ENCODE measurements around the gene SND1.

Gene SND1

GRCh38 chr7:128092221-128092620 is 440.2 kb downstream of the SND1 start:
- no peak overlapping the region for H3K27ac Mint-ChIP-seq
- H3K4me3 Mint-ChIP-seq, result no peak overlapping the region
- no peaks in the 10 kb centered on the region for H3K27me3 Mint-ChIP-seq (ENCODE audit: low read depth)
- no peaks in the 10 kb centered on the region for H3K9me3 Mint-ChIP-seq
- peaks cover 38% of the 10 kb centered on the region for H3K36me3 Mint-ChIP-seq (ENCODE audit: low read depth)
- no peaks in the 10 kb centered on the region for H3K4me1 Mint-ChIP-seq (ENCODE audit: low read depth)
- no peak for DNase-seq (ENCODE audit: low spot score)

- no peak overlapping the region for H3K27ac Mint-ChIP-seq
- no peak for DNase-seq (ENCODE audit: low spot score)
- H3K27me3 Mint-ChIP-seq (ENCODE audit: low read depth), result no peaks in the 10 kb centered on the region
These were observed 441.9 kb downstream of the SND1 start for GRCh38 chr7:128093614-128094570.

GRCh38 chr7:128094686-128095085 is 442.7 kb downstream of the SND1 start:
- Mint-ChIP-seq H3K27ac (no peak overlapping the region), H3K9me3 (no peaks in the 10 kb centered on the region), H3K36me3 (ENCODE audit: low read depth) (peaks cover 30% of the 10 kb centered on the region), H3K27me3 (ENCODE audit: low read depth) (no peaks in the 10 kb centered on the region), H3K4me3 (no peak overlapping the region), H3K4me1 (ENCODE audit: low read depth) (peaks cover 1% of the 10 kb centered on the region)
- DNase-seq (ENCODE audit: low spot score), result no peak

More at GRCh38 chr7:128093614-128094570, 441.9 kb downstream of the SND1 start:
- Mint-ChIP-seq H3K4me1 (ENCODE audit: low read depth) (peaks cover 1% of the 10 kb centered on the region), H3K9me3 (no peaks in the 10 kb centered on the region), H3K36me3 (ENCODE audit: low read depth) (peaks cover 34% of the 10 kb centered on the region), H3K4me3 (no peak overlapping the region)

- Mint-ChIP-seq H3K4me3 (no peak overlapping the region), H3K4me1 (ENCODE audit: low read depth) (peaks cover 2% of the 10 kb centered on the region), H3K27ac (no peak overlapping the region), H3K9me3 (no peaks in the 10 kb centered on the region), H3K36me3 (ENCODE audit: low read depth) (peaks cover 22% of the 10 kb centered on the region), H3K27me3 (ENCODE audit: low read depth) (no peaks in the 10 kb centered on the region)
- DNase-seq (ENCODE audit: low spot score), result no peak
These were observed 445.3 kb downstream of the SND1 start for GRCh38 chr7:128097211-128097731.

GRCh38 chr7:128098629-128099028 is 446.6 kb downstream of the SND1 start:
- DNase-seq (ENCODE audit: low spot score), result no peak
- Mint-ChIP-seq H3K4me3 (no peak overlapping the region), H3K27me3 (ENCODE audit: low read depth) (peaks cover 4% of the 10 kb centered on the region), H3K27ac (no peak overlapping the region), H3K9me3 (no peaks in the 10 kb centered on the region), H3K36me3 (ENCODE audit: low read depth) (peaks cover 17% of the 10 kb centered on the region), H3K4me1 (ENCODE audit: low read depth) (peaks cover 5% of the 10 kb centered on the region)

- H3K4me1 Mint-ChIP-seq (ENCODE audit: low read depth), result peaks cover 7% of the 10 kb centered on the region
- H3K4me3 Mint-ChIP-seq, result no peak overlapping the region
- no peak for DNase-seq (ENCODE audit: low spot score)
- no peaks in the 10 kb centered on the region for H3K9me3 Mint-ChIP-seq
- H3K27me3 Mint-ChIP-seq (ENCODE audit: low read depth), result peaks cover 6% of the 10 kb centered on the region
- no peak overlapping the region for H3K27ac Mint-ChIP-seq
- peaks cover 16% of the 10 kb centered on the region for H3K36me3 Mint-ChIP-seq (ENCODE audit: low read depth)
These were observed 447.2 kb downstream of the SND1 start for GRCh38 chr7:128099204-128099671.

GRCh38 chr7:128100225-128100948 is 448.4 kb downstream of the SND1 start:
- H3K4me3 Mint-ChIP-seq, result no peak overlapping the region
- H3K27ac Mint-ChIP-seq, result no peak overlapping the region
- DNase-seq (ENCODE audit: low spot score), result no peak
- H3K9me3 Mint-ChIP-seq, result no peaks in the 10 kb centered on the region
- peaks cover 10% of the 10 kb centered on the region for H3K4me1 Mint-ChIP-seq (ENCODE audit: low read depth)
- peaks cover 10% of the 10 kb centered on the region for H3K27me3 Mint-ChIP-seq (ENCODE audit: low read depth)
- H3K36me3 Mint-ChIP-seq (ENCODE audit: low read depth), result peaks cover 11% of the 10 kb centered on the region

- Mint-ChIP-seq H3K4me3 (no peak overlapping the region), H3K9me3 (no peaks in the 10 kb centered on the region), H3K36me3 (ENCODE audit: low read depth) (peaks cover 8% of the 10 kb centered on the region), H3K4me1 (ENCODE audit: low read depth) (peaks cover 10% of the 10 kb centered on the region), H3K27ac (no peak overlapping the region), H3K27me3 (ENCODE audit: low read depth) (peaks cover 13% of the 10 kb centered on the region)
- no peak for DNase-seq (ENCODE audit: low spot score)
These were observed 449.1 kb downstream of the SND1 start for GRCh38 chr7:128100949-128101713.

GRCh38 chr7:128102490-128103291 is 450.7 kb downstream of the SND1 start:
- peaks cover 16% of the 10 kb centered on the region for H3K4me1 Mint-ChIP-seq (ENCODE audit: low read depth)
- peak overlapping the region; percentile 49 for H3K4me3 Mint-ChIP-seq
- H3K27me3 Mint-ChIP-seq (ENCODE audit: low read depth), result peaks cover 13% of the 10 kb centered on the region
- H3K27ac Mint-ChIP-seq, result peak overlapping the region; percentile 17
- H3K36me3 Mint-ChIP-seq (ENCODE audit: low read depth), result peaks cover 4% of the 10 kb centered on the region
- H3K9me3 Mint-ChIP-seq, result no peaks in the 10 kb centered on the region
- no peak for DNase-seq (ENCODE audit: low spot score)

- DNase-seq (ENCODE audit: low spot score), result no peak
- Mint-ChIP-seq H3K36me3 (ENCODE audit: low read depth) (no peaks in the 10 kb centered on the region), H3K27ac (peak overlapping the region; percentile 72), H3K9me3 (no peaks in the 10 kb centered on the region), H3K4me1 (ENCODE audit: low read depth) (peaks cover 20% of the 10 kb centered on the region), H3K4me3 (peak overlapping the region; percentile 86), H3K27me3 (ENCODE audit: low read depth) (peaks cover 13% of the 10 kb centered on the region)
These were observed 451.6 kb downstream of the SND1 start for GRCh38 chr7:128103498-128104107.

GRCh38 chr7:128104108-128104742 is 452.2 kb downstream of the SND1 start:
- Mint-ChIP-seq H3K4me1 (ENCODE audit: low read depth) (peaks cover 26% of the 10 kb centered on the region), H3K27me3 (ENCODE audit: low read depth) (peaks cover 13% of the 10 kb centered on the region), H3K27ac (peak overlapping the region; percentile 54), H3K9me3 (no peaks in the 10 kb centered on the region), H3K4me3 (peak overlapping the region; percentile 87), H3K36me3 (ENCODE audit: low read depth) (no peaks in the 10 kb centered on the region)
- no peak for DNase-seq (ENCODE audit: low spot score)
